HG03175 (cell line): ENCODE measurements around the gene PCYOX1L.

Source experiments
- ATAC-seq: cut with Tn5 transposase; IDR thresholded peaks from one replicate; pipeline ENCODE4 v1.9.1; 2021; ENCODE audit warnings: mild to moderate bottlenecking, moderate library complexity; ENCODE audit not compliant: unreplicated experiment

Gene PCYOX1L

GRCh38 chr5:149406203-149406978, 48.5 kb downstream of the PCYOX1L start:
- no peak for ATAC-seq

GRCh38 chr5:149406979-149407306, 49.1 kb downstream of the PCYOX1L start:
- no peak for ATAC-seq

DNA sequence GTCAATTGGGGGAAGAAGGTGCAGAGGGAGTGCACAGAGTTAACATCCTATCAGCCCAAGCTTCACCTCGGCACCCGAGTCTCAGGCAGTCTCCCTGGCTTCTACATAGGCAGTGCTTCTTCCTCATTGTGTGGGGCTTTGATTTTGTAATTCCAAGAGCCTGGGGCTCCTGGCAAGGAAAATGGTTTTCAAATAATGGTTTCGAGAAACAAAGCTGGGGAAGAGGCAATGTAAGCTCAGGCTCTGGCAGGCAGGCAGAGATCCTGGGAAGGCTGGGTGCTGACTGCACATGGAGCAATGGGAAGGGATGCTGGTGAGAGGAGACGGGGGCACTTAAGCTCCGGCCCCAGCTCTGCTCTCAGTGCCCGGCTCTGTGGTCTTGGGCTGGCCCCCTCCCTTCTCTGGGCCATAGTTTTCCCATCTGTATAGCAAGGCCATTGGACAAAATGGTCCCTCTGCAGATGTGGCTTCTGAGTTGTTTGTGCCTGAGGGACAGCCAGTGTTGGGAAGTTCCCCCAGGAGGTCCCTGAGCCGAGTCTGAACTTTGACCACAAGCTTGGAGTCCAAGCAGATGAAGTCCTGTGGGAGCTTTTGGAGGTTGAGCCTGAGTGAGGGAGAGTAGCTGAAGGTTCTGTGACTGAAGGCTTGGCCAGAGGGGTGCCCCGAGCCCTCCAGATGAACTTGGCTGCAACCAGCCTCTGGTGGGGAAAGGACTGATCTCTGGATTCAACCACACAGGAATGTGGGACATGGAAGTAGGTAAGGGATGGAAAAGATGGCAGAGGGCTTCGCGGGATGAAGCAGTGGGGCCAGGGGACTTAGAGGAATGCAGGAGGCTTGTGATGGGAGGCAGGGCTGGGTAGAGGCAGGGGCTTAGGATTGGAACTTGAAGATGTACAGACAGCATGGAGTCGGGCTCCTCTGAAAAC, 49.7 kb downstream of the PCYOX1L start:
- no peak for ATAC-seq

GRCh38 chr5:149408252-149409099, 50.6 kb downstream of the PCYOX1L start:
- no peak for ATAC-seq

- no peak for ATAC-seq
These were observed 51.6 kb downstream of the PCYOX1L start for GRCh38 chr5:149409268-149409948.

GRCh38 chr5:149410071-149410470, 52.2 kb downstream of the PCYOX1L start:
- no peak for ATAC-seq

- no peak for ATAC-seq
These were observed 53.0 kb downstream of the PCYOX1L start for GRCh38 chr5:149410721-149411432.

DNA sequence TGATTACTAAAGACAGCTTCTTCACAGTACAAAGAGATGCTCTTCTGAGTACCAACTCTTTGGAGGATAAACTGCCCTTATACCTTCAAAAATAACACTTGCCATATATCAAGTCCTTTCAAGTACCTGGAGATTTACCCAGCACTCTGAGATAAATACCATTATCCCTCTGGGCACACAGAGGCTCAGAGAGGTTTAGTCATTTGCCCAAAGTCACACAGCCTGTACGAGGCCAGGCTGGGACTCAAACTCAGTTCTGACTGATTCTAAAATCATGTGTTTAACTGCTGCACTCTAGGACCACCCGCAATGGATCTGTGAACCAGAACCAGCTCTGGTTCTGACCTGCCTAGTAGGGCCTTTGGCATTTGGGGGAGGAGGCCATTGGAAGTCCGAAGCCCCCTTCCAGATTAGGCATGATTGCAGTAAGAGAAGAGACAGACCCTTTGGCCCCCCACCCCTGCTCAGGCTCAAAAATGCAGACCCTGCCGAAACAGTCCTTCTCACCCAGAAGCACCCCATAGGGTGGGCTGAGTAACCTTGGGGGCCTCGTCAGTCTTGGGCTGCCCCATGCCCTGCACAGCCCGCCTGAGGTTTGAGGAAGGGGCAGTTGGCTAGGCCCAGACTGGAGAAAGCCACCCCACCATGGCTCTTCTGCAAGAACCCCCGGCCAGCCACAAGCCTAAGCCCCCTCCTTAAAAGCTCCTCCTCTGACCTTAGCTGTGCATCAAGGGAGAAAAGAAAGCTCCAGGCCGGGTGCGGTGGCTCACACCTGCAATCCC, 54.1 kb downstream of the PCYOX1L start:
- ATAC-seq = no peak

DNA sequence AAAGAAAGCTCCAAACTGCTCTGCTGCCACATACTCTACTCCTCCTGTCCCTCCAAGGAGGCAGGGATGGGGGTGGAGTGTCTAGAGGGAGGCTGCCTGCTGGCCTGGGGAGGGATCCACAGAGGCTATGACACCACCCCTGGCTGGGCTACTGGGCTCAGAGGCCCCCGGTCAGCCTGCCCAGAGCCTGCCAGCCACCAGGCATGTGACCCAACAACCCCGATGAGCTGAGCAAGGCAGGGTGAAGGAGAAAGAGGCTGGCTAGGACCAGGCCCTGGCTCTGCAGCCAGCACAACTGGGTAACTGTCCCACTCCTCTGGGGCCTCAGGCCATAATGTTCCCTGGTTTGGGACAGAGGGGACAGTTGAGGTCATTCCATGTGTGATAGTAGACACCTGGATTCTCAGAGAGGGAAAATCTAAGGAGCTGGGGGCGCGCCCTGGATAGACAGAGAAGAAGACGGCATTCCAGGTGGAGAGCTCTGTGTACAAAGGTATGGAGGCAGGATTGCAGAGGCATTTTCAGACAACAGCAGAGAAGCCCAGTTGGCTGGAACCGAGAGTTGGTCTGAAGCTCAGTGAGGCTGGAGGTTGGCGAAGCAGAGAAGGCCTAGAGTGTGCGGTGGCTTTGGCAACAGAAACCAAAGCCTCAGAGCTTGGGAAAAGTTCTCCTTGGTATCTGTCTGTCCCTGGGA, 55.1 kb downstream of the PCYOX1L start:
- ATAC-seq = no peak

GRCh38 chr5:149413477-149414210, 55.8 kb downstream of the PCYOX1L start:
- no peak for ATAC-seq

DNA sequence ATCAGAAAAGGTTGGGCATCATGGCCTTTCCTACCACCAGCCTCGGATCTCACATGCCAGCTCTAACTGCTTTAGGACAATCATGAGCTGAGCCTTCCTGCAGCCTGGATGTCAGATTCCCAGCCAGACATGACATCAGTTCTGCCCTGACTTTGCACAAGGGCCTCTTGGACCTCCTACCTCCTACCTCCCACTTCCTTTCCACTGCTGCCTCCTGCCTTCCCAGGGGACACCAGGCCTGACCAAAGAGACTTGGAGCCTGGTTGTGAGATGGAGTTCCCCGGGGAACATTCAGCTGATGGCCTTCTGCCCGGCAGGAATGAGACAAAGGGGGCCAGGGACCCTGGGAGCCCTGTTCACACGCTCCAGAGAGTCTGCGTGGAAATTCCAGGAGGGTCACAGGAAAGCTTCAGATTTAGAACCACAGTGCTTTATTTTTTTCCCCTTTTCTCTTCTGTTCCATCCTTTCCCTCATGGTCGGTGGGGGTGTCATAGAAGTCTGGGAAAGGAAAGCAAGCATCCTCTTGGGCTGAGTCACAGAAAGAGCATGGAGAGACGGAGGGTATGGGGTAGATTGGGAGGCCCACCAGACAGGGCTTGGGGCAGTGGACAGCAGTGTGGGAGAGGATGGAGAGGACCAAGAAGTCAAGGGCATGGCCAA, 56.7 kb downstream of the PCYOX1L start:
- no peak for ATAC-seq

DNA sequence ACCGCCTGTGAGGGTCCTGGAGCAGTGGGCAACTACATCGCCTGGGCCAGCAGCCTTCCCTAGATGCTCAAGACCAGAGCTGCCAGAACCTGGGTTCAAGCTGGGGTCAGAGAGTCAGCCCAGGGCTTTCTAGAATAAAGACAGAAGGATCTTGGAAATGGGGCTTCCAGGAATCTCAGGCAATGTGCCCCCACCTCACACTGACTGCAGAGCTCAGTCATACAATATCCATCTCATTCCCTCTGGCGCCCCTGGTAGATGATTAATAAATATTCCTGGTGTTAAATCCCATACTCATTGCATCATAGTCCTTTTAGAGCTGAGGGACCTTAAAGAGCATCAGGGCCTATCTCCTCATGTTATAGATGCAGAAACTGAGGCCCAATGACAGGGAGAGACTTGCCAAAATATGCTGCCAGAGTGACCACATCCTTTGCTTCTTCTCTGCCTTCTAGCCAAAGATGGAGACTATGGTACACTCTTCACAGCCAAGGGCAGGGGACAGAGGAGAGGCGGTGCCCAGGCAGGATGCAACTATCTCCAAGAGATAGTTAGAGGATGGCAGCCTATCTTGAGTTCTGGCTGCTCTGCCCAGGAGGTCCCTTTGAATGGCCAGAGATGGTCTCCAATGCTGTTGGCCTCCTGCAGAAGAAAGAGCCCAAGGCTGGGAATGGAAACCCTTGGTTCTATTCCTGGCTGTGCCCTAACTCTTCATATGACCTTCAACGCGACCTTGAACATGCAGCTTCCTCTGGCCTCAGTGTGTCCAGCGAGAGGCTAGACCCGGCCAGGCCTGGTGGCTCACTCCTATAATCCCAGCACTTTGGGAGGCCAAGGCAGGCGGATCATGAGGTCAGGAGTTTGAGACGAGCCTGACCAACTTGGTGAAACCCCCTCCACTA, 57.5 kb downstream of the PCYOX1L start:
- no peak for ATAC-seq

GRCh38 chr5:149416987-149417710, 59.3 kb downstream of the PCYOX1L start:
- ATAC-seq = no peak

DNA sequence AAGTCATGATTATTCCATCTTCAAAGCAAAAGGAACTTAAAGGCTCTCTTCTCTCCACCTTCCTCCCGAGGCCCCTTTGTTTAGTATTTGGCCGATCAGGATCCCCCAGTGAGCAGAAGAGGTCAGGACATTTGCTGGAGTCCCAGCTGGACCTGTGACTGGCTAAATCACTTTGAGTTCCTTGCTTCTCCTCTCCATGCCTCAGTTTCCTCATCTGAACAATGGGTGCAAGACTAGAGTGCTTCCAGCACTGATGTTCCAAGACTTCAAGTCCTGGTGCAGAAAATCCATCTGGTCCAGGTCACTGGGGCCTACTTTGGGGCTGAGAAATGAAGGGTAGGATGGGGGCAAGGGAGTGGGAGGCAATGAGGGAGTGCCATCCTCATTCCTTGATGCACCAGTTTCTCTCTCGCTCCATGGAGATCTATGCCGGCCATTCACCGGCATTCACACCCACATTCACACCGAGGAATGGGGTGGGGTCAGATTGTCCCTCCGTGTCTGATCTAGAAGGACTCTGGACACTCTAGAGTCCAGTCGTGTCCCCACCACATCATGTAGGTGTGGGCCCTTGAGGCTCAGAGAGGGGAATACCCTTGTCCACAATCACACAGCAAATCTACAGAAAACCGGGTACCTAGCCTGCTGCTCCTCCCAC, 60.0 kb downstream of the PCYOX1L start:
- ATAC-seq = no peak

DNA sequence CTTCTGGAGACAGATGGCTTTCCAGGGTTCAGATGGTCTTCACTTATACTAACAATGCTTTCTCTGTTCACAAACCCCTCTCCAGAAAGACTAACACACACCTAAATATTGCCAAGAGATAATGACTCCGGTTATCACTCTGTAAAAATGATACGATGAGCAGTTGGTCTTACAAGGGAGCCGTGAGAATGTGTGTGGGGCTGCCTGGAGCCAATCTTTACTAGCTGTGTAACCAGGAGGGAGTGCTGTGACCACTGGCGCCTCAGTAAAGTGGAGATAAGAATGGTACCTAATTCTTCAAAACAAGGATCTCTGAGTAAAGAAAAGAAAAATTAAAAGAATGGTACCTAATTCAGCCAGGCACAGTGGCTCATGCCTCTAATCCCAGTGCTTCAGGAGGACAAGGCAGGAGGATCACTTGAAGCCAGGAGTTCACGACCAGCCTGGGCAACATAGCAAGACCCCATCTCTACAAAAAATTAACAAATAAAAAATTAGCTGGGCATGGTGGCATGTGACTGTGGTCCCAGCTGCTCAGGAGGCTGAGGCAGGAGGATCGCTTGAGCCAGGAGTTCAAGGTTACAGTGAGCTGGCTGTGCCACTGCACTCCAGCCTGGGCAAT, 61.2 kb downstream of the PCYOX1L start:
- ATAC-seq = no peak
